Measurements from ENCODE around the gene A2M. TPM values are rescaled to one million over a fixed set of nuclear protein-coding genes. Genes with fewer than 3 reads are reported as not detected.
A peak's percentile ranks its signal among the peaks of the same experiment; 100 is the strongest.

Gene A2M
- total RNA-seq, 2 experiments from 2014 or later: not detected

- CTCF ChIA-PET: interaction anchor here (1.3 to 3.1 kb wide), 5 partner anchors 9 to 359 kb away, joined by 4 to 33 read pairs (median 4); partner anchors contain the start of gene M6PR
Observed at GRCh38 chr12:9040484-9041186, 75.1 kb downstream of the A2M start.

GRCh38 chr12:9039397-9039977 lies 76.2 kb downstream of the A2M start:
- no peaks in the 10 kb centered on the region for H3K27me3 Mint-ChIP-seq
- ChIA-PET POLR2A (interaction anchor here (1.7 kb wide), 1 partner anchor 90 kb away, joined by 5 read pairs; the partner anchor contains the start of gene M6PR), CTCF (interaction anchor here (0.7 to 4.0 kb wide), 24 partner anchors 10 to 495 kb away, joined by 3 to 135 read pairs (median 5); partner anchors contain the start of genes KLRG1, M6PR, PHC1 and RIMKLB)
- peaks cover 3% of the 10 kb centered on the region for H3K9me3 Mint-ChIP-seq
- intact Hi-C loops (cut with micrococcal nuclease): loop anchor here (1.0 kb wide), 1 partner anchor 88 kb away; no protein-coding TSS in a partner anchor
- peaks cover 60% of the 10 kb centered on the region for H3K4me1 Mint-ChIP-seq (ENCODE audit: low read depth)
- no peak overlapping the region for H3K27ac Mint-ChIP-seq
- H3K36me3 Mint-ChIP-seq: peaks cover 4% of the 10 kb centered on the region
- no peak overlapping the region for H3K4me3 Mint-ChIP-seq
- DNase-seq: no peak

More at GRCh38 chr12:9040484-9041186, 75.1 kb downstream of the A2M start:
- Mint-ChIP-seq H3K27ac (no peak overlapping the region), H3K27me3 (no peaks in the 10 kb centered on the region), H3K4me1 (ENCODE audit: low read depth) (peaks cover 62% of the 10 kb centered on the region), H3K4me3 (no peak overlapping the region), H3K9me3 (peaks cover 3% of the 10 kb centered on the region), H3K36me3 (no peaks in the 10 kb centered on the region)
- intact Hi-C loops (cut with micrococcal nuclease): no loop called here
- POLR2A ChIA-PET: no interaction called here
- no peak for DNase-seq

- H3K36me3 Mint-ChIP-seq: peaks cover 4% of the 10 kb centered on the region
- H3K27me3 Mint-ChIP-seq: no peaks in the 10 kb centered on the region
- no peak overlapping the region for H3K4me3 Mint-ChIP-seq
- DNase-seq: peak; percentile 32
- intact Hi-C loops (cut with micrococcal nuclease): loop anchor here (1.0 kb wide), 1 partner anchor 12 kb away; no protein-coding TSS in a partner anchor
- H3K9me3 Mint-ChIP-seq: peaks cover 3% of the 10 kb centered on the region
- CTCF ChIA-PET: interaction anchor here (0.7 to 4.0 kb wide), 11 partner anchors 9 to 393 kb away, joined by 3 to 135 read pairs (median 8); partner anchors contain the start of gene M6PR
- H3K4me1 Mint-ChIP-seq (ENCODE audit: low read depth): peaks cover 66% of the 10 kb centered on the region
- POLR2A ChIA-PET: interaction anchor here (1.0 to 1.2 kb wide), 2 partner anchors 15 to 88 kb away, joined by 3 to 5 read pairs; partner anchors contain the start of gene M6PR
- H3K27ac Mint-ChIP-seq: no peak overlapping the region
Observed at GRCh38 chr12:9037431-9037830, 78.3 kb downstream of the A2M start.

GRCh38 chr12:9036227-9036626 lies 79.5 kb downstream of the A2M start:
- DNase-seq: no peak
- Mint-ChIP-seq H3K9me3 (peaks cover 3% of the 10 kb centered on the region), H3K27me3 (no peaks in the 10 kb centered on the region), H3K4me1 (ENCODE audit: low read depth) (peaks cover 59% of the 10 kb centered on the region), H3K4me3 (no peak overlapping the region), H3K27ac (no peak overlapping the region), H3K36me3 (peaks cover 4% of the 10 kb centered on the region)
- CTCF ChIA-PET: interaction anchor here (0.9 to 4.0 kb wide), 5 partner anchors 9 to 391 kb away, joined by 3 to 135 read pairs (median 5); partner anchors contain the start of gene M6PR
- POLR2A ChIA-PET: interaction anchor here (0.8 to 1.2 kb wide), 2 partner anchors 83 to 87 kb away, joined by 3 to 5 read pairs; partner anchors contain the start of gene M6PR
- intact Hi-C loops (cut with micrococcal nuclease): no loop called here

- DNase-seq: peak; percentile 25
- ChIA-PET CTCF (interaction anchor here (2.5 to 4.7 kb wide), 2 partner anchors 15 to 84 kb away, joined by 10 to 37 read pairs; partner anchors contain the start of gene M6PR), POLR2A (interaction anchor here (1.0 to 1.7 kb wide), 2 partner anchors 10 to 84 kb away, joined by 3 read pairs; partner anchors contain the start of gene M6PR)
- intact Hi-C loops (cut with micrococcal nuclease): no loop called here
- Mint-ChIP-seq H3K4me3 (no peak overlapping the region), H3K27ac (no peak overlapping the region), H3K9me3 (peaks cover 3% of the 10 kb centered on the region), H3K27me3 (no peaks in the 10 kb centered on the region), H3K36me3 (peaks cover 4% of the 10 kb centered on the region), H3K4me1 (ENCODE audit: low read depth) (peaks cover 53% of the 10 kb centered on the region)
Observed at GRCh38 chr12:9034095-9034494, 81.6 kb downstream of the A2M start.

GRCh38 chr12:9033265-9033887 lies 82.3 kb downstream of the A2M start:
- no peaks in the 10 kb centered on the region for H3K27me3 Mint-ChIP-seq
- H3K4me3 Mint-ChIP-seq: no peak overlapping the region
- intact Hi-C loops (cut with micrococcal nuclease): no loop called here
- peaks cover 8% of the 10 kb centered on the region for H3K36me3 Mint-ChIP-seq
- ChIA-PET CTCF (interaction anchor here (1.1 to 4.7 kb wide), 3 partner anchors 15 to 86 kb away, joined by 3 to 37 read pairs (median 10); partner anchors contain the start of gene M6PR), POLR2A (interaction anchor here (1.7 kb wide), 1 partner anchor 83 kb away, joined by 3 read pairs; the partner anchor contains the start of gene M6PR)
- H3K9me3 Mint-ChIP-seq: peaks cover 3% of the 10 kb centered on the region
- peaks cover 54% of the 10 kb centered on the region for H3K4me1 Mint-ChIP-seq (ENCODE audit: low read depth)
- no peak for DNase-seq
- H3K27ac Mint-ChIP-seq: peak overlapping the region; percentile 13

GRCh38 chr12:9032202-9032964 lies 83.3 kb downstream of the A2M start:
- H3K27ac Mint-ChIP-seq: peak overlapping the region; percentile 31
- intact Hi-C loops (cut with micrococcal nuclease): no loop called here
- POLR2A ChIA-PET: no interaction called here
- H3K9me3 Mint-ChIP-seq: peaks cover 6% of the 10 kb centered on the region
- CTCF ChIA-PET: interaction anchor here (0.7 to 4.7 kb wide), 5 partner anchors 17 to 85 kb away, joined by 3 to 37 read pairs (median 4); partner anchors contain the start of gene M6PR
- DNase-seq: peak; percentile 27
- H3K4me3 Mint-ChIP-seq: no peak overlapping the region
- H3K36me3 Mint-ChIP-seq: peaks cover 14% of the 10 kb centered on the region
- peaks cover 2% of the 10 kb centered on the region for H3K27me3 Mint-ChIP-seq
- peaks cover 53% of the 10 kb centered on the region for H3K4me1 Mint-ChIP-seq (ENCODE audit: low read depth)

GRCh38 chr12:9030776-9031175 lies 84.9 kb downstream of the A2M start:
- Mint-ChIP-seq H3K27ac (peak overlapping the region; percentile 31), H3K36me3 (peaks cover 15% of the 10 kb centered on the region)

GRCh38 chr12:9027161-9028059 lies 88.3 kb downstream of the A2M start:
- intact Hi-C loops (cut with micrococcal nuclease): loop anchor here (1.0 kb wide), 1 partner anchor 217 kb away; no protein-coding TSS in a partner anchor
- peaks cover 2% of the 10 kb centered on the region for H3K27me3 Mint-ChIP-seq
- H3K4me3 Mint-ChIP-seq: peak overlapping the region; percentile 64

More at GRCh38 chr12:9030776-9031175, 84.9 kb downstream of the A2M start:
- no peak for DNase-seq
- no peak overlapping the region for H3K4me3 Mint-ChIP-seq
- H3K4me1 Mint-ChIP-seq (ENCODE audit: low read depth): peaks cover 44% of the 10 kb centered on the region
- ChIA-PET POLR2A (no interaction called here), CTCF (interaction anchor here (0.8 to 4.7 kb wide), 5 partner anchors 19 to 140 kb away, joined by 3 to 37 read pairs (median 4); partner anchors contain the start of gene M6PR)
- intact Hi-C loops (cut with micrococcal nuclease): no loop called here
- H3K9me3 Mint-ChIP-seq: peaks cover 6% of the 10 kb centered on the region
- peaks cover 2% of the 10 kb centered on the region for H3K27me3 Mint-ChIP-seq

GRCh38 chr12:9024512-9024911 lies 91.2 kb downstream of the A2M start:
- H3K36me3 Mint-ChIP-seq: peaks cover 12% of the 10 kb centered on the region
- peaks cover 25% of the 10 kb centered on the region for H3K4me1 Mint-ChIP-seq (ENCODE audit: low read depth)
- peaks cover 7% of the 10 kb centered on the region for H3K9me3 Mint-ChIP-seq
- no peak overlapping the region for H3K4me3 Mint-ChIP-seq
- ChIA-PET POLR2A (interaction anchor here (0.9 to 2.9 kb wide), 3 partner anchors 10 to 76 kb away, joined by 3 to 12 read pairs (median 3); partner anchors contain the start of gene M6PR), CTCF (interaction anchor here (0.7 to 4.3 kb wide), 5 partner anchors 13 to 74 kb away, joined by 3 to 39 read pairs (median 4); partner anchors contain the start of gene M6PR)
- no peak overlapping the region for H3K27ac Mint-ChIP-seq
- DNase-seq: no peak
- intact Hi-C loops (cut with micrococcal nuclease): loop anchor here (2.0 kb wide), 2 partner anchors 14 to 36 kb away; partner anchors contain the start of gene KLRG1
- H3K27me3 Mint-ChIP-seq: peaks cover 2% of the 10 kb centered on the region

More at GRCh38 chr12:9027161-9028059, 88.3 kb downstream of the A2M start:
- POLR2A ChIA-PET: interaction anchor here (1.0 to 1.1 kb wide), 2 partner anchors 31 to 35 kb away, joined by 3 read pairs; no protein-coding TSS in a partner anchor
- Mint-ChIP-seq H3K9me3 (peaks cover 4% of the 10 kb centered on the region), H3K27ac (peak overlapping the region; percentile 87), H3K36me3 (peaks cover 10% of the 10 kb centered on the region), H3K4me1 (ENCODE audit: low read depth) (peaks cover 36% of the 10 kb centered on the region)
- DNase-seq: peak; percentile 74
- CTCF ChIA-PET: interaction anchor here (0.7 to 4.3 kb wide), 7 partner anchors 9 to 77 kb away, joined by 3 to 39 read pairs (median 5); partner anchors contain the start of gene M6PR
